Thyroid gland (tissue), 4 donors: Measurements from ENCODE around the gene PCDHGA4.

ENCODE experiments used
- CTCF ChIP-seq, 6 experiments: fragments of 200-600 bp in 3 of 6; fragments of 450-650 bp in 3 of 6; sonication (generic) in 3 of 6; IDR thresholded peaks; one replicate each; pipeline ENCODE4 v1.5.1; 2016 to 2019; ENCODE audit warnings: antibody characterized with exemption in 6 of 6, mild to moderate bottlenecking in 2 of 6, inconsistent platforms in 1 of 6, moderate library complexity in 1 of 6
- POLR2A ChIP-seq, 2 donors: fragments of 450-650 bp; IDR thresholded peaks; one replicate each; pipeline ENCODE4 v1.6.1; 2017; ENCODE audit warnings: antibody characterized with exemption in 2 of 2, mild to moderate bottlenecking in 2 of 2, moderate library complexity in 1 of 2

GRCh38 chr5:141319699-141320098 is 35.1 kb upstream of the PCDHGA4 start:
- no peak for TF ChIP-seq CTCF (IDR thresholded peaks at IDR 0.05)
- no peak for TF ChIP-seq POLR2A (IDR thresholded peaks at IDR 0.05)
